ENCODE data around the gene RIPPLY3.
"Not testable (repeated sequence)": the region's sequence is repeated elsewhere in the genome, so short reads cannot be mapped to it uniquely, and the experiment has no call there.

The RIPPLY3 gene

GRCh38 chr21:37041706-37042271 lies 35.3 kb downstream of the RIPPLY3 start:
- no peak overlapping the region for H3K4me3 ChIP-seq (replicated peaks; ENCODE audit: low read depth, low read length)
- TF ChIP-seq CTCF (IDR thresholded peaks at IDR 0.05; ENCODE audit: low read depth, low read length, missing control alignments): no peak
- DNase-seq (ENCODE audit: extremely low read depth, low read depth): no peak

- no peak for TF ChIP-seq CTCF (IDR thresholded peaks at IDR 0.05; ENCODE audit: low read depth, low read length, missing control alignments)
- H3K4me3 ChIP-seq (replicated peaks; ENCODE audit: low read depth, low read length): no peak overlapping the region
- no peak for DNase-seq (ENCODE audit: extremely low read depth, low read depth)
Measured at GRCh38 chr21:37043818-37044217, 37.3 kb downstream of the RIPPLY3 start.

- TF ChIP-seq CTCF (IDR thresholded peaks at IDR 0.05; ENCODE audit: low read depth, low read length, missing control alignments): no peak
- no peak for DNase-seq (ENCODE audit: extremely low read depth, low read depth)
- no peak overlapping the region for H3K4me3 ChIP-seq (replicated peaks; ENCODE audit: low read depth, low read length)
Measured at GRCh38 chr21:37044643-37045042, 38.1 kb downstream of the RIPPLY3 start.

GRCh38 chr21:37045149-37045548 lies 38.6 kb downstream of the RIPPLY3 start:
- no peak overlapping the region for H3K4me3 ChIP-seq (replicated peaks; ENCODE audit: low read depth, low read length)
- no peak for DNase-seq (ENCODE audit: extremely low read depth, low read depth)
- no peak for TF ChIP-seq CTCF (IDR thresholded peaks at IDR 0.05; ENCODE audit: low read depth, low read length, missing control alignments)

GRCh38 chr21:37045556-37045955 lies 39.1 kb downstream of the RIPPLY3 start:
- no peak overlapping the region for H3K4me3 ChIP-seq (replicated peaks; ENCODE audit: low read depth, low read length)
- DNase-seq (ENCODE audit: extremely low read depth, low read depth): no peak
- no peak for TF ChIP-seq CTCF (IDR thresholded peaks at IDR 0.05; ENCODE audit: low read depth, low read length, missing control alignments)

- no peak for DNase-seq (ENCODE audit: extremely low read depth, low read depth)
- no peak overlapping the region for H3K4me3 ChIP-seq (replicated peaks; ENCODE audit: low read depth, low read length)
- TF ChIP-seq CTCF (IDR thresholded peaks at IDR 0.05; ENCODE audit: low read depth, low read length, missing control alignments): no peak
Measured at GRCh38 chr21:37047079-37047478, 40.6 kb downstream of the RIPPLY3 start.

- DNase-seq (ENCODE audit: extremely low read depth, low read depth); H3K4me3 ChIP-seq (replicated peaks; ENCODE audit: low read depth, low read length): not testable (repeated sequence)
Measured at GRCh38 chr21:37049741-37050140, 43.2 kb downstream of the RIPPLY3 start.
